DND-41 (cell line): ENCODE results near the gene ARRB1.

Source experiments
- CTCF ChIP-seq: IDR thresholded peaks from 2 replicates; pipeline ENCODE4 v1.5.1; 2012; ENCODE audit warnings: borderline replicate concordance, low read length, moderate library complexity, mild to moderate bottlenecking; ENCODE audit not compliant: poor library complexity, severe bottlenecking; ENCODE audit errors: extremely low read depth
- EZH2 ChIP-seq: IDR thresholded peaks from 3 replicates; pipeline ENCODE4 v1.6.1; 2012; ENCODE audit warnings: borderline replicate concordance, low read depth, mild to moderate bottlenecking, moderate library complexity, low read length, inconsistent platforms; ENCODE audit not compliant: severe bottlenecking

- TF ChIP-seq CTCF (no peak), EZH2 (no peak)
Observed at GRCh38 chr11:75241906-75242644, 109.4 kb downstream of the ARRB1 start.
